CMK (cell line): ENCODE results near the gene PTCD1.
"Not testable (repeated sequence)": the region's sequence is repeated elsewhere in the genome, so short reads cannot be mapped to it uniquely, and the experiment has no call there.

ENCODE experiments used
- DNase-seq: peaks from one replicate; pipeline ENCODE4 v3.0.0-alpha.2; 2010; ENCODE audit warnings: low read depth

The PTCD1 gene

GRCh38 chr7:99407872-99408378 is 30.7 kb downstream of the PTCD1 start:
- DNase-seq = no peak

- no peak for DNase-seq
These were observed 32.0 kb downstream of the PTCD1 start for GRCh38 chr7:99406557-99406956.

GRCh38 chr7:99404977-99405320 is 33.6 kb downstream of the PTCD1 start:
- DNase-seq = no peak

- no peak for DNase-seq
These were observed 34.2 kb downstream of the PTCD1 start for GRCh38 chr7:99404235-99404976.

GRCh38 chr7:99403764-99404163 is 34.8 kb downstream of the PTCD1 start:
- no peak for DNase-seq

GRCh38 chr7:99402854-99403253 is 35.7 kb downstream of the PTCD1 start:
- DNase-seq = no peak

- no peak for DNase-seq
These were observed 39.0 kb downstream of the PTCD1 start for GRCh38 chr7:99399597-99399996.

GRCh38 chr7:99398891-99399445 is 39.6 kb downstream of the PTCD1 start:
- DNase-seq = no peak

GRCh38 chr7:99397297-99397983 is 41.2 kb downstream of the PTCD1 start:
- no peak for DNase-seq

- no peak for DNase-seq
These were observed 41.9 kb downstream of the PTCD1 start for GRCh38 chr7:99396418-99397296.

GRCh38 chr7:99395616-99396327 is 42.8 kb downstream of the PTCD1 start:
- no peak for DNase-seq

- no peak for DNase-seq
These were observed 44.5 kb downstream of the PTCD1 start for GRCh38 chr7:99394188-99394502.

GRCh38 chr7:99393355-99394187 is 45.0 kb downstream of the PTCD1 start:
- DNase-seq = no peak

- DNase-seq = no peak
These were observed 45.8 kb downstream of the PTCD1 start for GRCh38 chr7:99392659-99393354.

GRCh38 chr7:99392046-99392445 is 46.6 kb downstream of the PTCD1 start:
- DNase-seq = no peak

- no peak for DNase-seq
These were observed 47.5 kb downstream of the PTCD1 start for GRCh38 chr7:99390941-99391602.

GRCh38 chr7:99389772-99390171 is 48.8 kb downstream of the PTCD1 start:
- DNase-seq = no peak

GRCh38 chr7:99387912-99388311 is 50.7 kb downstream of the PTCD1 start:
- DNase-seq = no peak

GRCh38 chr7:99387239-99387635 is 51.4 kb downstream of the PTCD1 start:
- DNase-seq = not testable (repeated sequence)
